Peyer's patch (tissue), 4 donors: Measurements from ENCODE around the gene RNF175. TPM values are rescaled to one million over a fixed set of nuclear protein-coding genes. Genes with fewer than 3 reads are reported as not detected.

Experiments used
- DNase-seq, 3 donors: peaks; one replicate each; pipeline ENCODE4 v3.0.0-alpha.2; 2017 to 2019
- H3K27ac ChIP-seq, 4 donors: fragments of 200-600 bp; sonication (generic); one replicate each; pipeline ENCODE4 v1.5.1; 2016 to 2019
- H3K27me3 ChIP-seq, 2 donors: fragments of 200-600 bp; sonication (generic); one replicate each; pipeline ENCODE4 v1.5.1; 2019
- H3K36me3 ChIP-seq, 3 donors: fragments of 200-600 bp; sonication (generic); one replicate each; pipeline ENCODE4 v1.5.1; 2016 to 2019
- H3K4me1 ChIP-seq, 4 donors: fragments of 200-600 bp; sonication (generic); one replicate each; pipeline ENCODE4 v1.5.1; 2016 to 2019
- H3K4me3 ChIP-seq, 4 donors: fragments of 200-600 bp; sonication (generic); 1 replicate in 3 of 4; 2 replicates in 1 of 4; pipeline ENCODE4 v1.5.1; 2016 to 2019; ENCODE audit warnings: mild to moderate bottlenecking in 1 of 4
- H3K9me3 ChIP-seq, 4 donors: fragments of 200-600 bp; sonication (generic); one replicate each; pipeline ENCODE4 v1.5.1; 2016 to 2019; ENCODE audit warnings: mild to moderate bottlenecking in 1 of 4
- POLR2A ChIP-seq, 2 donors: fragments of 450-650 bp; IDR thresholded peaks; one replicate each; pipeline ENCODE4 v1.5.1; 2017; ENCODE audit warnings: antibody characterized with exemption in 2 of 2, mild to moderate bottlenecking in 2 of 2, moderate library complexity in 2 of 2
- total RNA-seq, 4 donors: library from RNA; depleted of rRNA; stranded (reverse); fragments of >200 nt; gene quantifications; one replicate each; pipeline ENCODE4 v1.1.0, GENCODE V29; 2016
- TF ChIP-seq, protein P1 (sequence below), 6 experiments: fragments of 450-650 bp in 4 of 6; fragments of 200-600 bp in 2 of 6; sonication (generic) in 1 of 6; IDR thresholded peaks; one replicate each; pipeline ENCODE4 v1.5.1; 2017 to 2019; ENCODE audit warnings: antibody characterized with exemption in 6 of 6, mild to moderate bottlenecking in 3 of 6, moderate library complexity in 1 of 6

Gene RNF175
- total RNA-seq, 4 donors from 2014 or later = not detected

DNA sequence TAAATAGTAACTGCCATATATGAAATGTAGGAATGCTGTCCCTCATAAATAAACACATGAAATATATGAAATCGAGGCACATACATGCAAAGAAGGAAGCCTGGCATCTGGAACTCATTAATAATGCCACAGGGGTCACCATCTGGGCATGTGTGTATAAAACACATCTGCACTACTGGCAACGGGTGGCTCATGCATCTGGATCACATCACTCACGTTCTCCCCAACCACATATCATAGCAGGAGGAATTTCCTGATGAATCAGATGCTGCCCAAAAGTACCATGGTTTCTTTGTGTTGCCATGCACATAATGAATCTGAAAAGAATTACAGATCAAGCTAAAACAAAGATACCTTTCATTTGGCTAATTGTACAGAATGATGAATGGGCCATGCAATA, 28.6 kb downstream of the RNF175 start:
- H3K36me3 ChIP-seq = no peaks in the 10 kb centered on the region
- H3K4me3 ChIP-seq = no peak overlapping the region
- H3K27me3 ChIP-seq = no peaks in the 10 kb centered on the region
- DNase-seq = no peak
- H3K27ac ChIP-seq = no peak overlapping the region
- TF ChIP-seq, protein P1, sequence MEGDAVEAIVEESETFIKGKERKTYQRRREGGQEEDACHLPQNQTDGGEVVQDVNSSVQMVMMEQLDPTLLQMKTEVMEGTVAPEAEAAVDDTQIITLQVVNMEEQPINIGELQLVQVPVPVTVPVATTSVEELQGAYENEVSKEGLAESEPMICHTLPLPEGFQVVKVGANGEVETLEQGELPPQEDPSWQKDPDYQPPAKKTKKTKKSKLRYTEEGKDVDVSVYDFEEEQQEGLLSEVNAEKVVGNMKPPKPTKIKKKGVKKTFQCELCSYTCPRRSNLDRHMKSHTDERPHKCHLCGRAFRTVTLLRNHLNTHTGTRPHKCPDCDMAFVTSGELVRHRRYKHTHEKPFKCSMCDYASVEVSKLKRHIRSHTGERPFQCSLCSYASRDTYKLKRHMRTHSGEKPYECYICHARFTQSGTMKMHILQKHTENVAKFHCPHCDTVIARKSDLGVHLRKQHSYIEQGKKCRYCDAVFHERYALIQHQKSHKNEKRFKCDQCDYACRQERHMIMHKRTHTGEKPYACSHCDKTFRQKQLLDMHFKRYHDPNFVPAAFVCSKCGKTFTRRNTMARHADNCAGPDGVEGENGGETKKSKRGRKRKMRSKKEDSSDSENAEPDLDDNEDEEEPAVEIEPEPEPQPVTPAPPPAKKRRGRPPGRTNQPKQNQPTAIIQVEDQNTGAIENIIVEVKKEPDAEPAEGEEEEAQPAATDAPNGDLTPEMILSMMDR (IDR thresholded peaks at IDR 0.05) = no peak
- TF ChIP-seq POLR2A (IDR thresholded peaks at IDR 0.05) = no peak
- no peaks in the 10 kb centered on the region for H3K4me1 ChIP-seq
- no peaks in the 10 kb centered on the region for H3K9me3 ChIP-seq

DNA sequence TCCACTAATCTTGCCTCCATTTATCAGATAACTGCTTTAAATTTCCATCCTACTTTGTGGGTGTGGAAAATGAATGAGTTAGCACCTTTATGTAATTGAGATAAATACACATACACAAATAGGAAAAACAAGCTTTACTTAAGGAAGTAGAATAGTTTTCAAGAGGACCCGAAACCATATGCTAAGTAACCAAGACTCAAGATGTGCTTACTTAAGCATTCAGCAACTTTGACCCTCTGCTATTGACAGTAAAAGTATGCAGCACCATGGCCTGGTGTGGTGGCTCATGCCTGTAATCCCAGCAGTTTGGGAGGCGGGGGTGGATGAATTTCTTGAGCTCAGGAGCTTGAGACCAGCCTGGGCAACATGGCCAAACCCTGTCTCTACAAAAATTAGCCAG, 29.9 kb downstream of the RNF175 start:
- no peak for DNase-seq
- no peak overlapping the region for H3K27ac ChIP-seq
- H3K4me1 ChIP-seq = no peaks in the 10 kb centered on the region
- no peak overlapping the region for H3K4me3 ChIP-seq
- no peaks in the 10 kb centered on the region for H3K36me3 ChIP-seq
- H3K9me3 ChIP-seq = no peaks in the 10 kb centered on the region
- TF ChIP-seq, protein P1 (IDR thresholded peaks at IDR 0.05) = no peak
- no peak for TF ChIP-seq POLR2A (IDR thresholded peaks at IDR 0.05)
- H3K27me3 ChIP-seq = no peaks in the 10 kb centered on the region

DNA sequence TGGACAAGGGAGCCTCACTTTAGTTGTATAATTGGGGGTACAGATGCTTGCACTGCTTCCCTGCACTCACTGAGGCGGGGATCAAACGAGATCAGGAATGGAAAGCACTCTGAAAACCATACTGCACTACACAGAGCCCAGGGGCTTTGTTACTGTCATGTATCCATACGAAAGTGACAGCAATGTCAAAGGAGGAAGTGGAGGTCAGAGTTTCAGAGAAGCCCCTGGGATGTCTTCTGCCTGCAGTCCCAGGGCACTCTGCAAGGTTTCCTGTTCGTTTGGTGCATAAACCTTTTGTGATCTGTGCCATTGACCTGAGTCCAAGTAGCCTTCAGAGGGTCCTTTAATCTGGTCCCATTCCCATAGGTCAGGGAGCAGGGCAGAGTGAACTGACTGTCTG, 31.2 kb downstream of the RNF175 start:
- Histone ChIP-seq H3K27me3 (no peaks in the 10 kb centered on the region), H3K36me3 (no peaks in the 10 kb centered on the region), H3K4me3 (no peak overlapping the region), H3K4me1 (no peaks in the 10 kb centered on the region), H3K27ac (no peak overlapping the region), H3K9me3 (no peaks in the 10 kb centered on the region)
- DNase-seq = no peak
- TF ChIP-seq, protein P1 (IDR thresholded peaks at IDR 0.05) = no peak
- TF ChIP-seq POLR2A (IDR thresholded peaks at IDR 0.05) = no peak

DNA sequence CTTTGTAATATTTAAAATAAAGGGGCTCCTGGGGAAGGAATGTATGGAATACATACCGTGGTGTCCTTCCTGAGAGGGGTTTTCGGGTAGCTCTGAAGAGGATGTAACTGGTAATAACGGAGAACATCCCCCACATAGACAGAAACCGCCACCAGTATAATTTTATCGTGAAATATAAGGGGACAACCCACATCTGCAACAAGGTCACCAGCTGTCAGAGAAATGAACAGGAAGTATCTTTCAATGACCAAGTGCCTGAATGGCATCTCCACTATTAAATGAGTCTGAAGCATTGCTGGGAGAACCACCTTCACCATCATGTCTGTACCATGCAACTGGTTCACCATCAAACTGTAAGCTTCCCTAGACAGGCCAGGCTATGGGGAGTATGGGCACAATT, 31.7 kb downstream of the RNF175 start:
- TF ChIP-seq POLR2A (IDR thresholded peaks at IDR 0.05) = no peak
- TF ChIP-seq, protein P1 (IDR thresholded peaks at IDR 0.05) = no peak
- Histone ChIP-seq H3K4me3 (no peak overlapping the region), H3K27me3 (no peaks in the 10 kb centered on the region)

DNA sequence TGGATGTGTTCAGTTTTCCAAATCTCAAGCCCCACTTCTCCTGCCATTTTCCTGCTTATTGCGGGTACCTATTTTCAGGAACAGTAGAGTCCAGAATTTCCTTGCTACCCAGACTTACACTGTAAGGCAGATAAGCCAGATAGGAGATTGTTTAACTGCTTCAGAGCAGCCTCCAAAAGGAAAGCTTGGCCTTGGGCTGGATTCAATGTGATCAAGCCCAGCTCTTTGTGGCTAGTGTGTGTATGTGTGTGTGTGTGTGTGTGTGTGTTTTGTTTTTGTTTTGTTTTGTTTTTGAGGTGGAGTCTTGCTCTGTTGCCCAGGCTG, 34.0 kb downstream of the RNF175 start:
- no peaks in the 10 kb centered on the region for H3K27me3 ChIP-seq
- no peak for DNase-seq
- no peaks in the 10 kb centered on the region for H3K36me3 ChIP-seq
- no peaks in the 10 kb centered on the region for H3K4me1 ChIP-seq
- no peak overlapping the region for H3K4me3 ChIP-seq
- no peaks in the 10 kb centered on the region for H3K9me3 ChIP-seq
- H3K27ac ChIP-seq = no peak overlapping the region
- TF ChIP-seq, protein P1 (IDR thresholded peaks at IDR 0.05) = no peak
- TF ChIP-seq POLR2A (IDR thresholded peaks at IDR 0.05) = no peak

More for the DNA sequence above, 31.7 kb downstream of the RNF175 start:
- no peaks in the 10 kb centered on the region for H3K36me3 ChIP-seq
- H3K4me1 ChIP-seq = no peaks in the 10 kb centered on the region
- DNase-seq = no peak
- no peak overlapping the region for H3K27ac ChIP-seq
- H3K9me3 ChIP-seq = no peaks in the 10 kb centered on the region

DNA sequence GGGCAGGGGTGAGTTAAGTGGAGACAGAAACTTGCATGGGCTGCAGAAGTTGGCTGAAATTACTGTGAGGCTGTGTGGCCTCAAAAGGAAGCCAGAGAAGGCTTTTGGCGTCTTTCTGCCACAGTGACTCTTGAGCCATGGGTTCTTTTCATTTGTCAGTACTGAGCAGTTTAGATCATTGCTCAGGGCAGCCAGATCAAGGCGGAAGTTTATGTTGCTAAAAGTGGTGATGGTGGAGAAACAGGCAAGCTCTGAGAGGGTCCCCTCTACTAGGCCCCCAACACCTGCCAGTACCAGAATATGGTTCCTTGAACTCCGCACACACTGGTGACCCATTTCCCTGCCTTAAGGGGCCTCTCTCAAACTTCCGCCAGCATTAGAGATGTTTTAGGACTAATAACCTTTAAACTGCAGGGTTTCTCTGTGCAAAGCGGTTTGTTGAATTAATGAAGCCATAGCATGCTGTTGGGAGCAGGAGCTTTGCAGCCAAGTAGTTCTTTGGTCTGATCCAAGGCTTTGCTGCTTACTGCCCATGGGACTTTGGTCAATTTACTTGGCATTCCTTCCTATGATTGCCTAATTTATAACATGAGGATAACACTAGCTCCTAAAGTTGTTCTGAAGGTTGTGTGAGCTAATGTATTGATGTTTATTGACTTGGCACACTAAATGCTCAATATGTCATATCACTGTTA, 34.5 kb downstream of the RNF175 start:
- Histone ChIP-seq H3K27me3 (no peaks in the 10 kb centered on the region), H3K36me3 (no peaks in the 10 kb centered on the region), H3K9me3 (no peaks in the 10 kb centered on the region), H3K4me3 (no peak overlapping the region), H3K27ac (no peak overlapping the region), H3K4me1 (no peaks in the 10 kb centered on the region)
- TF ChIP-seq POLR2A (IDR thresholded peaks at IDR 0.05) = no peak
- TF ChIP-seq, protein P1 (IDR thresholded peaks at IDR 0.05) = no peak
- no peak for DNase-seq
